ENCODE measurements around the gene GARIN5B.

DNA sequence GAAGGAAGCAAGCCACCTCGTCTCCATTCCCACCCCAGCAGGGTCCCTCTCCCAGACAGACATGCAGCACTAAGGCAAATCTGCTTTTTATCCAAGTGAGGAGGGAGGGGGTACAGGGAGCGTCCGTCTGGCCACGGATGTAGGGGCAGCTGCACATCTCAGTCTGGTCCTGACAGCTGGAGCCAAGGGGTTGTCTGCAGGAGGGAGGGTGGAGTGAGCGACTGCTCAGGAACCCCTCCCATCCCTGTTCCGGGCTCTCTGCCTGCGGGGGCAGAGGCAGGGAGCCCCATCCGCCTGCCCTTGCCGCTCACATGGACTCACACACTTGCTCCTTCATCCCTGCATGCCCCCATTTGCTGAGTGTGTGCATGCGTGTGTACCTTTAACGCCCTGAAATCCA, 16.1 kb upstream of the GARIN5B start:
- TF ChIP-seq, protein P1, sequence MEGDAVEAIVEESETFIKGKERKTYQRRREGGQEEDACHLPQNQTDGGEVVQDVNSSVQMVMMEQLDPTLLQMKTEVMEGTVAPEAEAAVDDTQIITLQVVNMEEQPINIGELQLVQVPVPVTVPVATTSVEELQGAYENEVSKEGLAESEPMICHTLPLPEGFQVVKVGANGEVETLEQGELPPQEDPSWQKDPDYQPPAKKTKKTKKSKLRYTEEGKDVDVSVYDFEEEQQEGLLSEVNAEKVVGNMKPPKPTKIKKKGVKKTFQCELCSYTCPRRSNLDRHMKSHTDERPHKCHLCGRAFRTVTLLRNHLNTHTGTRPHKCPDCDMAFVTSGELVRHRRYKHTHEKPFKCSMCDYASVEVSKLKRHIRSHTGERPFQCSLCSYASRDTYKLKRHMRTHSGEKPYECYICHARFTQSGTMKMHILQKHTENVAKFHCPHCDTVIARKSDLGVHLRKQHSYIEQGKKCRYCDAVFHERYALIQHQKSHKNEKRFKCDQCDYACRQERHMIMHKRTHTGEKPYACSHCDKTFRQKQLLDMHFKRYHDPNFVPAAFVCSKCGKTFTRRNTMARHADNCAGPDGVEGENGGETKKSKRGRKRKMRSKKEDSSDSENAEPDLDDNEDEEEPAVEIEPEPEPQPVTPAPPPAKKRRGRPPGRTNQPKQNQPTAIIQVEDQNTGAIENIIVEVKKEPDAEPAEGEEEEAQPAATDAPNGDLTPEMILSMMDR (IDR thresholded peaks at IDR 0.05): no peak
- TF ChIP-seq POLR2A (IDR thresholded peaks at IDR 0.05): no peak
